GM18951 (cell line): ENCODE data around the gene CYSTM1.

ENCODE experiments used
- POLR2A ChIP-seq: IDR thresholded peaks from 4 replicates; pipeline ENCODE4 v1.6.1; 2011; ENCODE audit warnings: mild to moderate bottlenecking; ENCODE audit not compliant: insufficient read length, insufficient read depth; ENCODE audit errors: extremely low read depth
- in situ Hi-C: fragments of 300-500 bp; cut with MboI; formaldehyde crosslinking; loops from one replicate; pipeline ENCODE4 v1.12.0; 2022; ENCODE audit warnings: low sequenced_read_pairs, mixed read lengths, inconsistent platforms; ENCODE audit not compliant: unreplicated experiment

The CYSTM1 gene

GRCh38 chr5:140175367-140176030 is 511 bp downstream of the CYSTM1 start:
- TF ChIP-seq POLR2A: no peak
- in situ Hi-C loops: no loop called here

DNA sequence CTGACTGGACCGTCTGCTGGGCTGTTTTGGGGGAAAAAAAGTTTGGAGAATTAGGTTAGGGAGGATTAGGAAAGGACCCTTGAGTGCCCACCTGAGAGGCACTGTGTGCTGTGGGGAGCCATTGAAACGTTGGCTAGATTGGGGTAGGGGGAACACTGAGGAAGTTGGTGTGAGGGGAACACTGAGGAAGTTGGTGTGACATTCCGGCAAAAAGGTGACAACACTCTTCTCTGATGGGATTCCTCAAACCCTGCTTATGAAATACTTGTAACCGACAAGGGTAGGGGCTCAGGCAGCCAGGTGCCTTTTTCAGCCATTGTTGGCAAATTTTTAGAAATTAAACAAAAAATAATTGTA is 1.0 kb downstream of the CYSTM1 start:
- in situ Hi-C loops: no loop called here

GRCh38 chr5:140178086-140178410 is 3.1 kb downstream of the CYSTM1 start:
- TF ChIP-seq POLR2A: no peak
- in situ Hi-C loops: no loop called here

More for the DNA sequence above, 1.0 kb downstream of the CYSTM1 start:
- no peak for TF ChIP-seq POLR2A

DNA sequence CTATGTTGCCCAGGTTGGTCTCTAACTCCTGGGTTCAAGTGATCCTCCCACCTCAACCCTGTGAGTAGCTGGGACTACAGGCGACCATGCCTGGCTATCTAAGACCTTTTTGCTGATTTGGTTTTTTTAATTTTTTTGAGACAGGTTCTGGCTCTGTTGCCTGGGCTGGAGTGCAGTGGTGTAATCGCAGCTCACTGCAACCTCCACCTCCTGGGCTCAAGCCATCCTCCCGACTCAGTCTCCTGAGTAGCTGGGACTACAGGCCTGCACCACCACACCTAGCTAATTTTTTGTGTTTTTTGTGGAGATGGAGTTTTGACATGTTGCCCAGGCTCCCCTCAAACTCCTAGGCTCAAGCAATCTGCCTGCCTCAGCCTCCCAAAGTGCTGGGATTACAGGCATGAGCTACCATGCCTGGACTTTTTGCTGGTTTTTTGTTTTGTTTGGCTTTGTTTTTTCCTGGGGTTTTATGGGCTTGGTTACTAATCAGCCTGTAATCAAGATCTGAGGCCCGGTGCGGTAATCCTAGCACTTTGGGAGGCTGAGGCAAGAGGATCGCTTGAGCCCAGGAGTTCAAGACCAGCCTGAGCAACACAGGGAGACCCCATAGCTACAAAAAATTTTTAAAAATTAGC is 3.6 kb downstream of the CYSTM1 start:
- in situ Hi-C loops: no loop called here
- no peak for TF ChIP-seq POLR2A

DNA sequence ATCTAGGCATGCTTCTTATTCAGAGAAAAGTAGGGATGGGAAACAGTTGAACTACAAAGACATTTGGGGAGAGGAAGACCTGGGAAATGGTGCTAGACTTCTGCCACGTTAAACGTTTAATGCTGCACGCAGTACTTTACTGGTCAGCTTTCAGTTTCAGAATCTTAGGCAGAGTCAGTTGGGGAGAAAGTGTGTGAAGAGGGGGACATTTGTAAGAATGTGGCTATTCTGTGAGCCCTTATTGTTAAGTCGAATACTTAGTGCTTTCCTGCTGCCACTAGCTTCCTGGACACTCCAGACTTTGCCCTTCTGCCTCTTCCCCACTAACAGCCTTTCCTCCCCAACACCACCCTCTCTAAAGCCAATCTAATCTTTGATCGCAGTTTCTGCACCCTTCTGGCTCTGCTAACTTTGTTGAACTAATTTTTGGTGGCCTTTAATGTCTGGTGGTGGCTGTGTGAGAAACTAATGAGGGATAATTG is 6.1 kb downstream of the CYSTM1 start:
- no peak for TF ChIP-seq POLR2A
- in situ Hi-C loops: no loop called here

DNA sequence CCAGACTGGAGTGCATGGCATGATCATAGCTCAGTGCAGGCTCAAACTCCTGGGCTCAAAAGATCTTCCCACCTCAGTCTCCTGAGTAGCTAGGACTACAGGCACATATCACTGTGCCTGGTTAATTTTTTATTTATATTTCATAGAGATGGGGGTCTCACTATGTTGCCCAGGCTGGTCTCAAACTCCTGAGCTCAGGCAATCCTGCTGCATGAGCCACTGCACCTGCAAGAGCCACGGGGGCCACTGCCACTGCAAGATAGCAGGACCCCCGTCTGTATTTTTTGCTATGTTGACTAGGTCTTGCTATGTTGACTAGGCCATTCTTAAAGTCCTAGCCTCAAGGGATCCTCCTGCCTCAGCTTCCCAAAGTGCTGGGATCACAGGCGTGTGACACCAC is 6.5 kb downstream of the CYSTM1 start:
- no peak for TF ChIP-seq POLR2A
- in situ Hi-C loops: no loop called here

- in situ Hi-C loops: no loop called here
- no peak for TF ChIP-seq POLR2A
These were observed 7.2 kb downstream of the CYSTM1 start for GRCh38 chr5:140182075-140182711.

- TF ChIP-seq POLR2A: no peak
- in situ Hi-C loops: no loop called here
These were observed 7.9 kb downstream of the CYSTM1 start for GRCh38 chr5:140182803-140183367.

DNA sequence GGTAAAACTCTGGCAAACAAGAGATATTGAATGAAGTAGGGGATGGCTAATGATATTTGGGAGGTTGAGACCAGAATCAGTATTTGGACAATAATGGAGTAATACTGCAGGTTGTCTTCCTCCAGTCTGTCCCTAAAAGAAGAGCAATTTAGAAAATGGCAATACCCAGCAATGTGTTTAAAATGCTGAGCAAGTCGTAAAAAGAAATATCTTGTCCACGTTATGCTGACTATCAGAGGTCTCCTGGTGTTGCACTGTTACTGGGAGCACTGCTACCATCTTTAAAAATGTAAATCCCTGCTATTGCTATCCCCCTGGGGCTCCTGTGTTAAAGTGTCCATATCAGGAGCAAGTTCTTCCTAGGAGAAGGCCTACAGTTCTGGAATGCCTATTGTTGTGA is 10.4 kb downstream of the CYSTM1 start:
- in situ Hi-C loops: no loop called here
- TF ChIP-seq POLR2A: no peak

- no peak for TF ChIP-seq POLR2A
These were observed 11.3 kb downstream of the CYSTM1 start for GRCh38 chr5:140186267-140186671.

DNA sequence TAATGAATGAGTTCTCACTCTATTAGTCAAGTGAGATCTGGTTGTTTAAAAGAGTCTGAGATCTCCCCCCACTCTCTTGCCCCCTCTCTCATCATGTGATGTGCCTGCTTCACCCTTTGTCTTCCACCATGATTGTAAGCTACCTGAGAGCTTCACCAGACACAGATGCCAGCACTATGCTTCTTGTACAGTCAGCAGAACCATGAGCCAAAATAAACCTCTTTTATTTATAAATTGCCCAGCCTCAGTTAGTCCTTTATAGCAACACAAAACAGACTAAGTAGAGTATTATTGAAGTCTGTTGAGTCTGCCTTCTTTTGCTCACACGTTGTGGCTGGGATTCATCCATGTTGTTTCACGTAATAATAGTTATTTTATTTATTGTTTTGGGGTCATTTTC is 14.3 kb downstream of the CYSTM1 start:
- TF ChIP-seq POLR2A: no peak
- in situ Hi-C loops: no loop called here

More at GRCh38 chr5:140186267-140186671, 11.3 kb downstream of the CYSTM1 start:
- in situ Hi-C loops: no loop called here

DNA sequence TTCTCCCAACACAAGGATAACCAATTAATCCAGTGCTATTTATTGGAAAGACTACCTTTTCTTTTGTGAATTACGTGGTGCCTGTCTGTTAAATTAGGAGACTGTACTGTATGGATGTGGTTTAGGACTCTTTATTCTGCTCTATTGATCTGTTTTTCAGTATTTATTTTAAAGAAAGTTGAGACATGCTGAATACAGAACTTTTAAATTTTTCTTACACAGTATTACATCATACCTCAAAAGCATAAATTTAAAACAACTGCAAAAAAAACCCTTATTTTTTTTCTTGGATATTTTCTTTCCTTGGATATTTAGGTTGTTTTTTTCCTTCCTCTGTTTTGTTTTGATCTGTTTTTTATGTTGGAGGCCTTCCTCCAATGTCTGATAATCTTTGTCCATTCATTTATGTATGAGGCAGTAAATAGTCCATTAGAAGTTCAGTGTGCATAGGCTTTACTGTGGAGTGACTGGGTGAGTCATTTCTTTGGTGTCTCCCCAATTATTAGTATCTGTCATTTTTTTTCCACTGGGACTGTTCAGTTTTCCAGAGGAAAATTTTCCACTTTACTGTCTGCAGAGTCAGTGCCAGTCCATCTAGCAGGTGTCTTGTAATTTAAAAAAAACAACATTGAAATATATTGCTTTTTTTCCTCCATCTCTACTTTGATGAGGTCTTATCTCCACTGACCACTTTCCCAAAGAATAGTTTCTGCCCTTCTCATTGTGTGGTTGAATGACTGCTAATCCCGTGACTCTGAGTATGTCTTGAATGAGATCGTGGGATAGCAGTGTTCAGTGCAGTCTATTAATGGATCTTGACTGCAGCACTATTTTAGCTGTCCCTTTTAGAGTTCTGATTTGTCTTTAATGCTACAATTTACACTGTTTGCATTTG is 15.2 kb downstream of the CYSTM1 start:
- in situ Hi-C loops: no loop called here
- TF ChIP-seq POLR2A: no peak

DNA sequence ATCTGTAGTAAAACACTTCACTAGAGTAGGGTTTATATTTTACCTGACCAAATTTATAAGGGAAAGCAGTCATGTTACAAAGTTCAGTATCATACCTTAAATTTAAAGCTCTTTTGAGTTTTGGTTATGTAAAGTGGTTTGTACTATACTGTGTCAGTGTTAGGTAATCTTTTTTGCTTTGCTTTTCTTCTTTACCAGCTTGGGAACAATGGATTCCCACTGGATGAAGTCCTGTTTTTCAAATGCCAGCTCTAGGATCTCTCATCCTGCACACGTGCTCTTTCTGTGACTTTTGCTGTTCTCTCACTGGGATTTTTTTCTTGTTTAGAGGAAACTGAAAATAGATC is 15.9 kb downstream of the CYSTM1 start:
- TF ChIP-seq POLR2A: no peak
- in situ Hi-C loops: no loop called here
